Inflammatory macrophage (primary cell): ENCODE results near the gene CCDC51.

Experiments
- DNase-seq, 2 donors: peaks; one replicate each; pipeline ENCODE4 v3.0.0-alpha.2; 2020 to 2022

Gene CCDC51

GRCh38 chr3:48433472-48434118 lies 6.3 kb downstream of the CCDC51 start:
- DNase-seq = no peak

GRCh38 chr3:48432411-48433371 lies 7.2 kb downstream of the CCDC51 start:
- no peak for DNase-seq

DNA sequence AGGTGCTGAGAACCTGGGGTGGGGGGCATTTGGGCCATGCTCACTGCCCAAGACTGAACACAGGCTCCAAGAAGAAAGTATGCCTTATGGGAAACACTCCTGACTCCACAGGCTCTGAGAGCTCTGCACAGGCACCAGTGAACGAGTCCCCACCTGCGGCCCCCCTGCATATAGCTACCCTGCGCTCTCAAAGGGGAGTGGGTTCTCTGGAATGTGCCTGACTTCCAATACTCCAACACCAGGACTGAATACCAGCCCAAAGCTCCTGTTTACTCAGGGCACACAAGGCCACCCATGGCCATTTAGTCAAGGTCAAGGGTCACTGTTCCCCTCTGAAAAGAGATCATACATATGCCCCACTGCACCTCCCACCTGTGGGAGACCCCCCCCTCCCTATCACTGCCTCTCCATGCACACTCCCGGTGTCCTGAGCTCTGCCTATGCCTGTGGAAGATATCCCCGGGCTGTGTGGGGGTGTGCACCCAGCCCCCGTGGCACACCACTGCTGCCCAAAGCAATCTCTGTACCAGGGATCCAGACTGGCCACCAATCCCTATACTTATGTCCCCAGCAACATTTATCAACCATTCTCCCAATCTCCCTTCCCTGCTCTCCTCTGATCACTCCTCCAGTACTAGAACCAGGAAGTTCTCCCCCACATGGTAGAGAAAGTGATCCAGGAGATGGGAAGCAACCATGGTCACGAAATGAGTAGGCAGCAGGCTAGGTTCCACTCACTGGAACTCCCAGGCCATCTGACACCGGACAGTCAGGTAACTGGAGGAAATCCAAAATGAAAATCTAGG lies 8.5 kb downstream of the CCDC51 start:
- peak in 1 of 2 donors; percentile 13 for DNase-seq

DNA sequence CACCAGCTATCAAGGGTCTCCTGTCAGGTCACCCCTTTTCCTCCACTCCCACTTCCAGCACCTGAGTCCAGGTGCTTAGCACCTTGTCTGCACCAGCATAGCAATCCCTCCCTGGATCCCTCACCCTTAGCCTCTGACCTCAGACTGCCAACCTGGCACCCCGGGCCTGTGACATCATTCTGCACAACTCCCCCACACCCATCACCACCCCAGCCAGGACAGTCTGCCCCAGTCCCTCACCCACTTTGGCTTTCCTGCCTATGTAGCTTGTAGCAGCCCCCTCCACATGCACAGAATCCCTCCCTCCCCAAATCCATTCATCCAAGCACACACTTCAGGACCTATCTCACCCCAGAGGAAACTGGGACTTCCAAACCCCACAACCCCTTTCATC lies 9.2 kb downstream of the CCDC51 start:
- no peak for DNase-seq

GRCh38 chr3:48429960-48430707 lies 9.8 kb downstream of the CCDC51 start, which contains the start of gene PLXNB1:
Gene PLXNB1 (minus strand): TSS chr3:48430086. CDS start chr3:48424611, 5,475 bp downstream.
- no peak for DNase-seq

- DNase-seq = peak in 1 of 2 donors; percentile 37
Measured at GRCh38 chr3:48429317-48429959, 10.5 kb downstream of the CCDC51 start.

- no peak for DNase-seq
Measured at GRCh38 chr3:48428572-48429316, 11.2 kb downstream of the CCDC51 start.

DNA sequence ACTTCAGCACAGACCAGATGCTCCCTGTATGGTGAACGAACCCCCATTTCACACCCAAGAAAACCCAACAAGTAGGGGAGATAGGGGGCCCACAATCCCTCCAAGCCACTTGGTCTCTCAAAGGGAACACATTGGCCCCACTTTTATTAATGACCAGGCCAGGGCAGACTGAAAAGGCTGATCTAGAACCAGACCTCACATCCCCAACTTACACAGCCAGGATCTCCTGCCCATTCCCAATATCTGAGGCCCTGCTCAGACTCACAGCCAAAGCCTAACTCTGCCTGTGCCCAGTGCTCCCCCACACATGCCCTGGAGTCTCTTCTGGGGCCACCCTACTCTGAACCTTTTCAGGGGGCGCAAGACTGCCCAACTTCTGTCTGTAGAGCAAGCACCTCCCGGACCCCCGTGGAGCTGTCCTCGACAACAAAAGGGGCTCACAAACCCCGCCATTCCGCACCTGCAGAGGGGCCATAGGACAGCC lies 11.8 kb downstream of the CCDC51 start:
- DNase-seq = no peak

DNA sequence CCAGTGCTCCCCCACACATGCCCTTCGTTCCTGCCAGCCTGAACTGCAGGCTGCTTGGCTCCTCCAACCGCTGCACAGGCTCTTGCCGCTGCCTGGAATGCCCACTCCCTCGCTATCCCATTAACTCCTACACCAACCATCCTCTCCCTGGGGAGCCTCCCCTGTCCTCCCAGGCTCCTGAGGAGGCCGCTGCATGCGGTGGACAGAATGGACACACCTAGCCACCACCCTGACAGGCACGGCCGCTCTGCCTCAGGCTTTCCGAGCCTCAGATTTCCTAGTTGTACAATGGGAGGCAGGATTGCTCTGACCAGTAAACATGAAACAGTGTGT lies 12.3 kb downstream of the CCDC51 start:
- no peak for DNase-seq

DNA sequence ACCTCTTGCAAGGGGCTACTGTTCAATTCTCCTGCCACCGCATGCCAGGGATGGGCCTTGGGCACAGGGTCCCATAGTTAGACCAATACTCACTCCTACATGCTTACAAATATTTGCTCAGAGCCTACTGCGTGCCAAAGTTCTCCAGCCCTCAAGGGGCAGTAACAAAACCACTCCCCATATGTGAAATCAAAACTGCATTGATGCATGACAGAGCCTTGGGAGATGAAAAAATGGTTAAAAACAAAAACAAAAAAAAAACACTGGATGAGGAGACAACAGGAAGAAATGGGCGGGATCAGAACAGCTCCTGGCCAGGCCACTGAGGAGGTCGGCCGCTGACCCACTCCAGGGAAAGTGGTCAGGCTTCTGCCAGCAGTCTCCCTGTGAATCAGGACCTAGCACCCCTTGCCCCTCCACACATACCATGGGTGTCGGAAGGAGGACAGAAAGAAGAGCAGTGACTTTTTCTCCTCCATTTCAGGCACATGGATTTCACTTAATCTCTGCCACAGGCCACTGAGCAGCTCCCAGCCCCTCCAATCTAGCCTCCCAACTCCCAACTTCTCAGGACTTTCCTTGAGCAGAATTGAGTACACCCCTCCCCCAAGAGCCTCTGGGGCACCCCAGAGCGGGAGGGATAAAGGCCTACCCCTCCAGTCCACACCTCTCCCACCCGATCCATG lies 12.8 kb downstream of the CCDC51 start:
- no peak for DNase-seq

DNA sequence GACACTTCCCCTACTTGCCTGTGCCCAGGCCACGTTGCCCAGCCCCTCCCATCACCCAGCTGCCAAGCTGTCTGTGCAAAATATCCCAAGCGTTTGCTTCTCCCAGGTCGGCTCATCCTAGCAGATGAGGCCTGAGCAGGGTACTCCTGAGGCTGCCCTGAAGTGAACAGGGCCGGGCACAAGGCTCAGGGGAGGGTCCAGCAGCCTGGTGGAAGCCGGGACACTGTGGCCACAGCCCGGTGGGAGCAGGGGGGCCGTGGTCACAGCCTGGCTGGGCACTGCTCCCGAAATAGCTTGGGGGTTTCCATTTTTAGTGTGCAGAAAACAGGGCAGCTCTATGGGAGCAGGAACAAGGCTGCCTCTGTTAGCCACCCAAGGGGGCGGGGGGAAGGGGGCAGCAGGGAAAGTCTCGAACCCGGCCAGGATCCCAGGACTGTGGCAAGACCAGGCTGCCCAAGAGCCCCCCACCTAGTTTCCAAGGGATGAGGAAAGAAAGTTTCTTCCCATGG lies 13.5 kb downstream of the CCDC51 start:
- no peak for DNase-seq

DNA sequence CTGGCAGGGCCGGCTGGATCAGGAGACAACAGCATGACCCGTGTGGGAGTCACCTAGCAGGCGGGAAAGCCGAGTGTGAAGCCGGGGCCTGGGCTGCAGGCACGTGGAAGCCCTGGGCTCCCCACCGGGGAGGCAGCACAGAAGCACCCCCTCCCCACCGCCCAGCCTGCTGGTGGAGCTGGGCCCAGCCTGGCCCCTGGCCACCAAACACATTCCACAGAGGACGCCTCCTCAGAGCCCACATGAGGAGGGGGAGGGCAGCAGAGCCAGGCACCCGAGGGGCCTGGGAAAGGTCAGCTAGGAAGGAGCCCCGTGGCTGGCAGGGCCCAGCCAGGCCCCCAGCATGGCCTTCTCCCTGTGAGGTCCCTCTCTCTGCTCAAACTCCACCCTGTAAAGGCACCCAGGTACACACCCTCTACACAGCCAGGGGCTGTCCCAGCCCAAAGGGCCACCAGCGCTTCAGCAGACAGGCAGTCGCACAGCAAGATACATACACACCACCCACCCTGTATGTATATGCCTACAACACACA lies 14.6 kb downstream of the CCDC51 start:
- no peak for DNase-seq

DNA sequence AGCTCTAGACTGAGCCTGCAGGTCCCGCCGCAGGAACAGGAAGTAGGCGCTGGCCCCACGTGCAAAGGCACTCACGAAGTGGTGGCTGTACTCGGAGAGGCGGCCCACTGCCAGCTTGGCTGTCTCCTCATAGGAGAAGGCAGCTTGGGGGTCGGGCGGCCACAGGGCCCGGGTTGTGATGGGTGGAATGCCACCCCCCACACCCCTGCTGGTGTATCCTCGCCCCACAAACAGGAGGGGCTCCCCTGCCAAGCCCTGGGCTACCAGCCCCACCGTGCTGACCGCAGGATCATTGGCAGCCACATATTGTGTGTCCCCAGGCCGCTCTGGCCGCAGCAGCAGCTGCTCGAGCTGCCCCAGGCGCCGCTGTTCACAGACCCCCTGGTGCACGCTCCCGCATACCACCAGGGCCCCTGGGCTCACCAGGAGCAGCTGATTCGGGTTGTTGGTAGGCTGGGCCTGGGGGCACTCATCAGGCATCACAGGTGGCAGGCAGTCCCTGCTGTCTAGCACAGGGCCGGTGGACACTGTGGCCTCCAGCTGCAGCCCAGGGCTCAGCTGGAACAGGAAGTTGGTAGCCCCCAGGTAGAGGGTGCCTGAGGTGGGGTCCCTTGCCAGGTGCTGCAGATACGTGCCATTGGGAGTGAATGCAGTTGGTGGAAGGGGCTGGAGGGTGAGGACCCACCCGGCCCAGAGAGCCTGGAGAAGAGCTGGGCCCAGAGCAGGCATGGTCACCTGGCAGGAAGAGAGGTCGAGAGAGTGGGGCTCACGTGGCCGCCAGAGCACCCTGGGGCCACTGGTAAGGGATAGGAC lies 15.8 kb downstream of the CCDC51 start:
- peak in 1 of 2 donors; percentile 9 for DNase-seq

DNA sequence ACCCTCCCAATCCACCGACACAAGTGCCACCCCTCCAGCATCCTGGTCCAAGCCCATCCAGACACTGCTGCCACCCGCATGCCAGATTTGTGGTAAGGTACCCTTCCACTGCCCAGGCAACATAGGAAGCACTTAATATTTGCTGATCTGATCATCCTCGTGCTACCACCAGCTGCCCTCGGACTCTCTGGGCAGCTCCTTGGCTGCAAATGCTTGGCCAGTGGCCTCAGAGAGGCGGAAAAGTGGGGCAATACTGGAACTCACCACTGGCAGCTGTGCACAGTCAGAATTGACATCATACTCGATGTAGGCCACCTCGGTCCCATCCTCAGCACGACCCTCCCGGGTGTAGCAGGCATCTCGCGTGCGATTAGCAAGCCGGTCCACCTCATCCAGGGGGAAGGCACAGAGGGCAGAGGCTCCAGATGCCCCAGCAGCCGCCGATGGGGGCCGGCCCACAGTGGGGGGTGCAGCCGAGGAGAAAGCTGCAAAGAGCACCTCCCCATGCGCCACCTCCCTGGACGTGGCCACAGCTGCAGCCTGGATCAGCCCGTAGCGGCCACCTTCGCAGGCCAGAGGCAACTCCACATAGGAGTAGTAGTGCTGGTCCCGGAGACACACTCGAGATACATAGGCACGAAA lies 16.6 kb downstream of the CCDC51 start:
- no peak for DNase-seq

DNA sequence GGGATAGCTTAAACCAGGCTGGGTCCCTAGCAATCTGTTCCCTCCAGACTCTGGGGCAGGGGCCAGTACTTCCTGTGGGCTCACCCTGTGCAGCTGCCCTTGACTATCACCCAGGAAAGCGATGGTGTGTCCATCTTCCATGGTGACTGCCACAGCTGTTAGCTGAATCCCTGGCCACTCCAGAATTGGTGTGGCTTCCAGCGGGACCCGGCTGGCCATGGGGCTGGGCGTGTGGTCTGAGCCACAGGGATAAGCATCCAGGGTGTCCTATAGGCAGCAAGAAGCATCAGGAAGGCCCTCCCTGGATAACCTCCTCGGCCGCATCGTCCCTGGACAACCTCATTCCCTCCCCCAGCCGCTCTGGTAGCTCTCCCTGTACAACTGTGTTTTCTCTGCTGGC lies 17.2 kb downstream of the CCDC51 start:
- no peak for DNase-seq

GRCh38 chr3:48422272-48422671 lies 17.6 kb downstream of the CCDC51 start:
- no peak for DNase-seq

DNA sequence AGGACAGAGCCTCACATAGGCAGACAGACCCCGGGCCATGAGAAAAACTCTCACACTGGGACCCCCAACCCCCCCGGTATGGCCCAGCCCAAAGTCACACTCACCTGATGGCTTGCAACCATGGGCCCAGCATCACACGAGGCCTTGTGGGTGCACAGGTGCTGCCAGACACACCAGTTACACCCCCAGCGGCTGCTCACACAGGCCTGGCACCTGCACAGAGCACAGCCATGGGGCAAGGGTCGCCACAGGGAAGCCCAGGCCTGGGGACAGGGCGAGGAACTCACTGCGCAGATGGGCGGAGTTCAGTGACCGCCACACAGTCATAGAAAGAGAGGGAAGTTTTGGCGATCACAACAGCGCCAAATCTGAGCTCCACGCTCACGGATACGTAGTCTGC lies 19.4 kb downstream of the CCDC51 start:
- DNase-seq = no peak

GRCh38 chr3:48419597-48419996 lies 20.3 kb downstream of the CCDC51 start:
- no peak for DNase-seq
